Suppressor macrophage treated with lipopolysaccharide for 1 hour (primary cell): ENCODE data around the gene PXN.

Source experiments
- DNase-seq, 3 donors: peaks; one replicate each; pipeline ENCODE4 v3.0.0-alpha.2; 2020 to 2022

PXN gene

DNA sequence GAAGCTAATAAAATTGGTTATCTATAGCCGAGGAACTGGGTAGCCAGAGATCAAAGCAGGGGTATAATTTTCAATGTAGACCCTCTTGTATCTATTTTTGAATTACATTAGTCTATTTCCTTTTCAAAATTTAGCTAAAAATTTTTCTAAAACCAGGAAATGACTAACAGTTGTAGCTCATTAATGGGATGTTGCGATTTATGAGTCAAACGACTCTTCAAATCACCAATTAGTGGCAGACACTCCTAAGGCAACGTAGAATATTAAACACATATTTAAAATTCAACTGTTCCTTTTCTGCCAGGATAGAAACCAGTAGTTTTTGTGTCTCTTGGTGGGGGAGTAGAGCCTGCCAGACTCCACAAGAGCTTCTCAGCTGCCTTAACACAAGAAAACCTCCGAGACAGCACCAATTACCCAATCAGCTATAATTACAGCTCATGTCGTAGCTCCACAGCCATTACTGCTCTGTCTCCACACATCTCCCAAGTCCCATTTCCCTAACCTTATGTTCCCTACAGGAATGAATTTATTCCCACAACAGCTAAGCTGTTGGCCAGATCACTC lies 97.9 kb downstream of the PXN start:
- DNase-seq: no peak

DNA sequence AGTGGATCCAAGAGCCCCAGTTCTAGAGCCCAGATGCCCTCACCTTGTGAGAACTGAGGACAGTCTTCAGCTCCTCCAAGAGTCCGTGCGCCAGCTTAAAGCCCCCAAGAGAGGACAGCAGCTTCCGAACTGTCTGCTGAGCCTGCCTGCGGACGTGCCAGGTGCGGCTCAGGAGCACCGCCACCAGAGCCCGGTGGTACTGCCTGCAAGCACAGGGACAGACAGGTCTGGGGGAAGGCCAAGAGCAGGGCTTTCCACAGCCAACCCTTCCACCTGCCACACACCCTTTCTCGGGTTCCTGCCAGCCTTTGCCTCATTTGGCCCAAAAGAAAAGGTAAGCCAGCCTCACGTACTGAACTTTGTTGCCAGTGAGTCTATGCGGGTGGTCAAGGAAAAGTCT lies 101.2 kb downstream of the PXN start:
- DNase-seq: no peak

DNA sequence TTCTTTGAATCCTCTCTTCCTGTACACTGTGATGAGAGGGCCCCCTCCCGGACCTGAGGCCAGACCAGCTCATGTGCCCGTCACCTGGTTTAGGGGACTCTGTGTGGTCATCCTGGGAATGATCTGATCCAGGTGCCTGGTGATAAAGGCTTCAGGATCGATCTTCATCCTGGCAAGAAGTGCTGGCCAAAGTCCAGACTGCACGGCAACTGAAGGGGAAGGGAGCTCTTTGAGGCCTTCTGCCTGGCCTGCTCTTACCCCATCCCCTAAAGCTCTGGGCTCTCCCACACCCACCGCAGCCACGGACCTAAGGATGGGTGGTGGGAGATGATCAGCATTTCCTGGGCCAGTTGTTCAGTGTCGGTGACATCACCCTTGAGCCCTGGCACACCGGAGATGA lies 102.8 kb downstream of the PXN start:
- DNase-seq: no peak

DNA sequence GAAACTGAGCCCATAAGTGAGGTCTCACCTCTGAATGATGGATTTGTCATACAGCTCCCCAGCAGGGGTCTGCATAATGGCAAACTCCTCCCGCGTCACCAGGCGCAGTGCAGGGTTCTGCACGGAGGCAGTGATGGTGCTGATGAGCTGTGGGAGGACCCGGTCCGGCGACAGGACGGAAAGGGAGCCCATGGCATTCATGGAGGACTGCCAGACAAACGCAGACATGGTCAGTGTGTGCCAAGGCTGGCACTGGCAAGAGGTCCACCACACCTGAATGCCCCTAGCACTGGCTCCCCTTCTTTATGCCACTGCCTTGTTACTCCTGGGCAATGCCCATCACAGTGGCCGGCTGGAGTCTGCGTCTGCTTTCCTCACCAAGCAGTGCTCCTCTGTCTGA lies 103.7 kb downstream of the PXN start:
- no peak for DNase-seq
